ENCODE measurements around the gene CFAP74. TPM values are rescaled to one million over a fixed set of nuclear protein-coding genes. Genes with fewer than 3 reads are reported as not detected.

CFAP74 gene
- total and polyA plus RNA-seq, 2 of the 13 experiments (the other 11 are each of a cell fraction or from before 2014, with no cell fraction given), result 0.27 to 0.62 TPM

GRCh38 chr1:2029561-2029960, 26.0 kb upstream of the CFAP74 start:
- H2AFZ ChIP-seq (ENCODE audit: low read length), result no peak overlapping the region
- POLR2A ChIA-PET, result interaction anchor here (1.5 kb wide), 1 partner anchor 88 kb away, joined by 3 read pairs; no protein-coding TSS in a partner anchor
- CTCF ChIA-PET (ENCODE audit: low intra/inter-chr PET ratio, low total read pairs), result no interaction called here
- WGBS (ENCODE audit: low lambda C conversion rate), result 18% methylated on average over 8 of the region's 15 CpGs
- in situ Hi-C loops (cut with HindIII; ENCODE audit: extremely low pct_ligation_motif_present, low pct_unique_long_range_greater_than_20kb), result no loop called here
- H3K9ac ChIP-seq (ENCODE audit: insufficient read depth, low read depth, low read length), result no peak overlapping the region
- no peaks in the 10 kb centered on the region for H4K20me1 ChIP-seq (ENCODE audit: insufficient read depth, low read length)
- no TSS peak for BruUV-seq (replicated peaks)
- H3K27me3 ChIP-seq (ENCODE audit: control insufficient read depth in 1 of 2, insufficient read depth in 2 of 2, low read length in 2 of 2), result peaks cover 29 to 87% of the 10 kb centered on the region in 2 experiments
- peaks cover 16% of the 10 kb centered on the region; the same call in 1 of the 2 replicates for H3K4me1 ChIP-seq (ENCODE audit: insufficient read depth, low read length)
- TF ChIP-seq ZBTB10 (CRISPR knock-in tag; IDR thresholded peaks at IDR 0.05; ENCODE audit: borderline replicate concordance) (no peak), CHD4 (IDR thresholded peaks at IDR 0.05; ENCODE audit: borderline replicate concordance, low read length) (no peak), NR2F1 (CRISPR knock-in tag; IDR thresholded peaks at IDR 0.05) (peak in 1 of 2 experiments; percentile 39; a peak in 1 of 4 replicates), TFAP4 (IDR thresholded peaks at IDR 0.05; ENCODE audit: borderline replicate concordance, low read depth) (no peak), NR2F6 (IDR thresholded peaks at IDR 0.05) (no peak; the same call in 1 of the 2 replicates), NR2F6 (CRISPR knock-in tag; IDR thresholded peaks at IDR 0.05) (0 out of 2 replicates have a peak, but pooled peaks have one; percentile 36), ZBTB42 (CRISPR knock-in tag; IDR thresholded peaks at IDR 0.05) (no peak), RARA (CRISPR knock-in tag; IDR thresholded peaks at IDR 0.05) (peak; percentile 46; the same call in 1 of the 2 replicates)
- DNase-seq (ENCODE audit: low spot score) (no peak), ATAC-seq (no peak), FAIRE-seq (no peak)
- no peaks in the 10 kb centered on the region for H3K9me3 ChIP-seq (ENCODE audit: low read length)
- no peak overlapping the region for H3K4me2 ChIP-seq (ENCODE audit: low read depth, low read length)
- H3K36me3 ChIP-seq (replicated peaks in 1 of 2; ENCODE audit: control insufficient read depth in 1 of 2, insufficient read depth in 2 of 2, low read length in 2 of 2), result no peaks in the 10 kb centered on the region
- no peak overlapping the region for H3K4me3 ChIP-seq (replicated peaks in 1 of 3; ENCODE audit: insufficient read depth in 1 of 3, low read depth in 2 of 3, low read length in 3 of 3)
- intact Hi-C loops (cut with micrococcal nuclease; ENCODE audit: unreplicated experiment), result no loop called here
- no peaks in the 10 kb centered on the region for H3K79me2 ChIP-seq (ENCODE audit: insufficient read depth, low read length)
- H3K27ac ChIP-seq (ENCODE audit: extremely low read length, insufficient read depth, low read length), result no peak overlapping the region

Data from HepG2 (cell line).